Activated naive CD4-positive, alpha-beta T cell treated with anti-CD3 and anti-CD28 coated beads, Interleukin-2, amount 10 ng/mL, durations not matched to agents 7 days and 5 days (primary cell): ENCODE measurements around the gene CD109.
"Not testable (repeated sequence)": the region's sequence is repeated elsewhere in the genome, so short reads cannot be mapped to it uniquely, and the experiment has no call there.

Source experiments
- CTCF ChIA-PET: fragments of 350-600 bp; sonication (Branson Sonifier 250); formaldehyde crosslinking; loops from one replicate; lab custom pipeline; 2021; ENCODE audit warnings: antibody characterized with exemption; lab: Charles Lee
- DNase-seq: peaks from one replicate; pipeline ENCODE4 v3.0.0-alpha.2; 2020
- H3K27ac Mint-ChIP-seq: one replicate; pipeline ENCODE4 v1.8.0; 2021; ENCODE audit warnings: mild to moderate bottlenecking, moderate library complexity, mixed read lengths
- H3K27me3 Mint-ChIP-seq: one replicate; pipeline ENCODE4 v1.8.0; 2021; ENCODE audit warnings: mild to moderate bottlenecking, mixed read lengths
- H3K36me3 Mint-ChIP-seq: one replicate; pipeline ENCODE4 v1.8.0; 2021; ENCODE audit warnings: mixed read lengths
- H3K4me1 Mint-ChIP-seq: one replicate; pipeline ENCODE4 v1.8.0; 2021; ENCODE audit warnings: mixed read lengths
- H3K4me3 Mint-ChIP-seq: one replicate; pipeline ENCODE4 v1.8.0; 2021; ENCODE audit warnings: mild to moderate bottlenecking, moderate library complexity, mixed read lengths
- H3K9me3 Mint-ChIP-seq: one replicate; pipeline ENCODE4 v1.8.0; 2021; ENCODE audit warnings: mixed read lengths

CD109 gene

DNA sequence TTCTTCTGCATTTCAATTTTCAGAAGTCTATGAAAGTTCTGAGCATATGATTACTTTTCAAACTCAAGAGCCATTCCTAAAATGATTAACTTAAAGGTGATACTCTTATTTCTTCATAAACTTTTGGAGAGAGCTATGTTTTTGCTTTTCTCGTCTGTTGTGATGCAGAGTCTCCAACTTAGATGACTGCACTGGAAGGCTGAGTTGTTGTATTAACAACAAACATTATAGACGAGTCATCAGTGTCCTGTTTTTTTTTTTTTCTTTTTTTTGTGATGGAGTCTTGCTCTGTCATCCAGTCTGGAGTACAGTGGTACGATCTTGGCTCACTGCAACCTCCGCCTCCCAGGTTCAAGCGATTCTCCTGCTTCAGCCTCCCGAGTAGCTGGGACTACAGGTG, 101.9 kb downstream of the CD109 start:
- CTCF ChIA-PET: interaction anchor here (1.1 to 1.7 kb wide), 2 partner anchors 9 to 49 kb away, joined by 4 to 6 read pairs; no protein-coding TSS in a partner anchor
- H3K27ac Mint-ChIP-seq: no peak overlapping the region
- H3K4me3 Mint-ChIP-seq: no peak overlapping the region
- H3K4me1 Mint-ChIP-seq: no peaks in the 10 kb centered on the region
- DNase-seq: no peak
- peaks cover 4% of the 10 kb centered on the region for H3K36me3 Mint-ChIP-seq
- no peaks in the 10 kb centered on the region for H3K27me3 Mint-ChIP-seq
- H3K9me3 Mint-ChIP-seq: no peaks in the 10 kb centered on the region

DNA sequence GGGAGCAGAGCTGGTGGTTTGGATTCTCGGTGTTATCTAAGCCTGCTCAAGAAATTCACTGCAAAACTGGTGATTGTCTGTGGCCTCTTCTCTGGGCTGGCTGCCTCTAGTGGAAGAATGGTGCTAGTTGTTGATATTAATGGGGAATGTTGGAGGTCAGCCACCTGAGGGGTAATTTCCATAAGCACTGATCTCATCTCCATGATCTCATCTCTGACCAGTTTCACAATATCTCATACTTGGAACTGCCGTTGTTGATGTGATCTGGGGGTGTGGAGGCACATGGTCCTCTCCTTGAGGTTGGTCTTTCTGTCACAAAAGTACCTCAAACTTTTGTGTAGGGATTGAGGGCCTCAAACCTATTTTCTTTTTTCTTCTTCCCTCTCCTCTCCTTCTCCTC, 102.6 kb downstream of the CD109 start:
- Mint-ChIP-seq H3K27me3 (no peaks in the 10 kb centered on the region), H3K9me3 (no peaks in the 10 kb centered on the region), H3K4me1 (no peaks in the 10 kb centered on the region), H3K36me3 (peaks cover 4% of the 10 kb centered on the region), H3K4me3 (no peak overlapping the region), H3K27ac (no peak overlapping the region)
- CTCF ChIA-PET: no interaction called here
- no peak for DNase-seq

- CTCF ChIA-PET: interaction anchor here (0.6 kb wide), 1 partner anchor 12 kb away, joined by 4 read pairs; no protein-coding TSS in a partner anchor
- no peak overlapping the region for H3K4me3 Mint-ChIP-seq
- H3K27me3 Mint-ChIP-seq: no peaks in the 10 kb centered on the region
- no peaks in the 10 kb centered on the region for H3K9me3 Mint-ChIP-seq
- no peak overlapping the region for H3K27ac Mint-ChIP-seq
- no peaks in the 10 kb centered on the region for H3K4me1 Mint-ChIP-seq
- DNase-seq: no peak
- peaks cover 4% of the 10 kb centered on the region for H3K36me3 Mint-ChIP-seq
Observed at GRCh38 chr6:73800997-73801396, 105.0 kb downstream of the CD109 start.

DNA sequence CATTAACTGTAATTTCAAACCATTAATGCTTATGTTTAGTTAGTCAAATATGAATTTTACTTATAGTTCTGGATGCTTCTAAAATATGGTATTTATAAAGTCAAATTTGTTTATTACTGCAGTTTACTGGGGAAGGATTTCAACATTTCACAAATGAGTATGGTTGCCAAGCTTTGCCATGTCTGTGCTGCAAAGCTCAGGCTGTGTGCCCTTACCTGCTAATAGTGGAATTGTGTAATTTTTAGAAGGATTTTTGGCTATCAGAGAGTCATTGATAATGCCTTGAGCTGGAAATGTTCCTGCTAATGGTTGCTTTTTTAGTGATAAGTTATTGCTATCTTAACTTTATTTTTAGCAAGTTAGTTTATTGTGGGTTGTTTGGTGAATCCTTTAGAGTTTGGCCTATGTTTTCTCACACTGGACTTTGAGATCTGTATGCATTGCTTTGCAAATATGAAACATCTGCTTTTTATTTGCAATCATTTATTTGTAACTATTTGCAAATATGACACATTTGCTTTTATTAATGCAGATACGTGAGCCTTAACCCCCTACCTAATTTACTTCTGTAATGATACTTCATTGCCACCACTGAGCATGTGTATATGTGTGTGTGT, 105.8 kb downstream of the CD109 start:
- Mint-ChIP-seq H3K27ac (no peak overlapping the region), H3K9me3 (no peaks in the 10 kb centered on the region), H3K36me3 (peaks cover 6% of the 10 kb centered on the region), H3K27me3 (no peaks in the 10 kb centered on the region), H3K4me3 (no peak overlapping the region), H3K4me1 (no peaks in the 10 kb centered on the region)
- CTCF ChIA-PET: no interaction called here
- DNase-seq: no peak

- no peaks in the 10 kb centered on the region for H3K9me3 Mint-ChIP-seq
Observed at GRCh38 chr6:73802366-73802765, 106.4 kb downstream of the CD109 start.

DNA sequence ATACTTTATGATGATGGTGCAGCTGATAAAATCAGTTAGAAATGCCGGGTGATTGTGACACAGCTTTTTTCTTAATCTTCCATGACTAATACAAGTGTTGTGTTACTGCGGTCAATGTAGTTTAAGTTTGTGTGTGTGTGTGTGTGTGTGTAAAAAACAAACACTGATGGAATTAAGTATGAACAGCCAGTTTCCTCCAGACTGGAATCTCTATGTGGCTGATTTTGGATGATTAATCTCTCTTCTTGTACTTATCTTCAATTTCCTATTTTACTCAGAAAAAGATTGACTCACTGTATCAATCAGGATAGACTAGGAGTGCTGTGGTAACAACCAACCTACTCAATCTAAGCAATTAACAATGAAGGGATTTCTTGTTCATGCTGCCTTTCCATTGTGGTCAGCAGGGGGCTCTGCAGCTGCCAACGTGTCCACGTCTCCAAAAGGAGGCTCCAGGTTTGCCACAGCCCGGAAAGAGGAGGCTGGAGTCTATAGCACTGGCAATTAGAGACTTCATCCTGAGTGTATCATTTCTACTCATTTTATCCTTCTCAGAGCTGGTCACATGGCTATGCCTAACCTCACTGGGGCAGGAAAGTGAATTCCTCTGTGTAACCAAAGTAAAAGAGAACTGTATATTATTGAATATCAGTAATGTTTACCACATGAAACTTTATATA, 107.7 kb downstream of the CD109 start:
- DNase-seq: no peak
- Mint-ChIP-seq H3K27ac (no peak overlapping the region), H3K9me3 (no peaks in the 10 kb centered on the region), H3K36me3 (peaks cover 3% of the 10 kb centered on the region), H3K4me1 (no peaks in the 10 kb centered on the region), H3K4me3 (no peak overlapping the region), H3K27me3 (no peaks in the 10 kb centered on the region)
- CTCF ChIA-PET: interaction anchor here (1.0 kb wide), 1 partner anchor 76 kb away, joined by 3 read pairs; no protein-coding TSS in a partner anchor

More at GRCh38 chr6:73802366-73802765, 106.4 kb downstream of the CD109 start:
- H3K27ac Mint-ChIP-seq: no peak overlapping the region
- H3K36me3 Mint-ChIP-seq: peaks cover 6% of the 10 kb centered on the region
- CTCF ChIA-PET: no interaction called here
- no peak overlapping the region for H3K4me3 Mint-ChIP-seq
- no peaks in the 10 kb centered on the region for H3K4me1 Mint-ChIP-seq
- DNase-seq: no peak
- H3K27me3 Mint-ChIP-seq: no peaks in the 10 kb centered on the region

DNA sequence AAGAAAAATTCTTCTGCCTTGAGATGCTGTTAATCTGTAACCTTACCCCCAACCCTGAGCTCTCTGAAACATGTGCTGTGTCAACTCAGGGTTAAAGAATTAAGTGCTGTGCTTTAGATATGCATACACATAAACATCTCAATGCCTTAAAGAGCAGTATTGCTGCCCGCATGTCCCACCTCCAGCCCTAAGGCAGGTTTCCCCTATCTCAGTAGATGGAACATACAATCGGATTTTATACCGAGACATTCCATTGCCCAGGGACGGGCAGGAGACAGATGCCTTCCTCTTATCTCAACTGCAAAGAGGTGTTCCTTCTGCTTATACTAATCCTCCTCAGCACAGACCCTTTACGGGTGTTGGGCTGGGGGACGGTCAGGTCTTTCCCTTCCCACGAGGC, 109.2 kb downstream of the CD109 start:
- not testable (repeated sequence) for H3K27me3 Mint-ChIP-seq, H3K36me3 Mint-ChIP-seq, H3K9me3 Mint-ChIP-seq, H3K4me1 Mint-ChIP-seq, H3K4me3 Mint-ChIP-seq, DNase-seq, H3K27ac Mint-ChIP-seq
- CTCF ChIA-PET: interaction anchor here (0.5 kb wide), 1 partner anchor 314 kb away, joined by 5 read pairs; no protein-coding TSS in a partner anchor

GRCh38 chr6:73805982-73806381, 110.0 kb downstream of the CD109 start:
- H3K4me3 Mint-ChIP-seq, H3K9me3 Mint-ChIP-seq, CTCF ChIA-PET, H3K36me3 Mint-ChIP-seq, DNase-seq, H3K27ac Mint-ChIP-seq, H3K4me1 Mint-ChIP-seq, H3K27me3 Mint-ChIP-seq: not testable (repeated sequence)

DNA sequence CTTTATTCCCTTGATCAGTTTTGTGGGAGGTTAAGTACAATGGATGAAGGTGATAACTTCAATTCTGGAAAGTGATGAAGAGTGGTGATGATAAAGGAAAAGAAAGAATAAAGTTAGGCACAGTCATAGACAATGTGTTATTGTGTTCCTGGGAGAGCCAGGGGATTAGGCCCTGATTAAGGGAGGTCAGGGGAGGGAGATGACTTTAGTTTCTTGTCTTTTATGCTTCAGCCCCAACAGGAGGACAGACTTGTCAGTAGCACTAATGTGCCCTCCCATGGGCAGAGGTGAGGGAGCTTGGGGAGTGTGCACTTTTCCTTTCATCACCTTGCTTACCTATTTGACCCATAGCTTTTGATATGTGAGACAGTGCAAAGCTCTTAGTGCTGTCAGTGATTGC, 115.7 kb downstream of the CD109 start:
- H3K4me1 Mint-ChIP-seq: no peaks in the 10 kb centered on the region
- H3K9me3 Mint-ChIP-seq: no peaks in the 10 kb centered on the region
- CTCF ChIA-PET: interaction anchor here (0.6 kb wide), 1 partner anchor 158 kb away, joined by 4 read pairs; no protein-coding TSS in a partner anchor
- no peaks in the 10 kb centered on the region for H3K27me3 Mint-ChIP-seq
- H3K27ac Mint-ChIP-seq: no peak overlapping the region
- H3K4me3 Mint-ChIP-seq: no peak overlapping the region
- peaks cover 10% of the 10 kb centered on the region for H3K36me3 Mint-ChIP-seq
- no peak for DNase-seq

DNA sequence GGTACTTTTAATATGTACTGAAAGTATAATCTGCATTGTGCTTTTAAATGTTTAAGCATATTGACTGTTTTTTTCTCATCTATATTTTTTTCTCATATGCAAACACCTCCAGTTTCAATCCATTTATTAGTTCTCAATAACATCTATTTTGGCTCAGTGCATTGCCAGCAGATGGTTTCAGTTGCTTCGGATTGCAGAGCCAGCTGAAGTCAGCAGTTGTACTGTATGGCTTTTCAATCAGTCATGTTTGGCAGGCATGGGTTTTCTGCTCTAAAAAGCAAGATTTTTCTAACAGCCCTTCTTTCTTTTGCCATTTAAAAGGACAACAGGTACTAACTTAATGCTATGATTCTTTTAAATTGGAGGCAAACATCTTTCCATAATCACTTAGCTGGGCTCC, 121.2 kb downstream of the CD109 start:
- Mint-ChIP-seq H3K4me3 (no peak overlapping the region), H3K27ac (no peak overlapping the region), H3K36me3 (peaks cover 23% of the 10 kb centered on the region), H3K9me3 (peaks cover 3% of the 10 kb centered on the region), H3K4me1 (no peaks in the 10 kb centered on the region), H3K27me3 (no peaks in the 10 kb centered on the region)
- CTCF ChIA-PET: no interaction called here
- DNase-seq: no peak

DNA sequence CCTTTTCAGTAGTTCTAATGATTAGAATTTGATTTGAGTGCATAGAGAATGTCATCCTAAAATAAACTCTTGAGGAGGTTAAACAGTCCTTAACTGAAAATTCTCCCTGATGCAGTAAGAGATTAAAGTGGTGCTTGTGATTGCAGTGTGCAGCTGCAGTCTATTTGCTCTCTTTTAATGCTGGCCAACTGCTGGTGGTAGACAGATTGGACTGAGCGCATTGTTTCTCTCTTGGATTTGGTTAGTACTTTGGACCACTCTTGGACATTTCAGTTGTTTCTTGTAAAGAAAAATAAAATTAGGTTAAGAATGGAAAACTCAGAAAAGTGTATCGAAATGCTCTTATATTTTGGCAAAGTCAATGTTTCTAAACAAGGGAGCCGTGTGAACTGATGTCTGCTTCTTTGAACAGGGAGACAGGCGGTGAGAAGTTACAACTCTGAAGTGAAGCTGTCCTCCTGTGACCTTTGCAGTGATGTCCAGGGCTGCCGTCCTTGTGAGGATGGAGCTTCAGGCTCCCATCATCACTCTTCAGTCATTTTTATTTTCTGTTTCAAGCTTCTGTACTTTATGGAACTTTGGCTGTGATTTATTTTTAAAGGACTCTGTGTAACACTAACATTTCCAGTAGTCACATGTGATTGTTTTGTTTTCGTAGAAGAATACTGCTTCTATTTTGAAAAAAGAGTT, 127.2 kb downstream of the CD109 start:
- H3K9me3 Mint-ChIP-seq: peaks cover 3% of the 10 kb centered on the region
- no peaks in the 10 kb centered on the region for H3K27me3 Mint-ChIP-seq
- no peak for DNase-seq
- no peaks in the 10 kb centered on the region for H3K4me1 Mint-ChIP-seq
- H3K36me3 Mint-ChIP-seq: peaks cover 17% of the 10 kb centered on the region
- no peak overlapping the region for H3K27ac Mint-ChIP-seq
- no peak overlapping the region for H3K4me3 Mint-ChIP-seq
- CTCF ChIA-PET: no interaction called here

- H3K4me3 Mint-ChIP-seq: no peak overlapping the region
- no peaks in the 10 kb centered on the region for H3K27me3 Mint-ChIP-seq
- no peak overlapping the region for H3K27ac Mint-ChIP-seq
- no peak for DNase-seq
- CTCF ChIA-PET: no interaction called here
- peaks cover 13% of the 10 kb centered on the region for H3K36me3 Mint-ChIP-seq
- H3K9me3 Mint-ChIP-seq: peaks cover 3% of the 10 kb centered on the region
- no peaks in the 10 kb centered on the region for H3K4me1 Mint-ChIP-seq
Observed at GRCh38 chr6:73823832-73824231, 127.8 kb downstream of the CD109 start.

DNA sequence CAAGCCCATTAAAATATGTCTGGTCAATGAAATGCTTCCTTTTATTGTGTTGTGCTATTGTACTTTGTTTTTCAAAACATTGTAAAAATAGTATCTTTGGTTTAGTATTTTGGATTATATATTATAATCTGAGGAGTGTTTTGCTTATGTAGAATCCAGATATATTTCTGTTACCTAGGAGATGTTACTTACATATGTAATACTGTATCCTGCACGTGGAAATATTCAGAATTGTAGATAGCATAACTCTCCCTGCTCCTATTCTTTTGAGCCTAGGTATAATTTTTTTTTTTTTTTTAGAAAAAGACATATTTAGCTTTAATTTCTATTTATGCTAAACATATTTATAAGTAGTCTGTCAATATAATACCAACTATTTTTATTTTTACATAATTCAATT, 130.6 kb downstream of the CD109 start:
- no peak overlapping the region for H3K4me3 Mint-ChIP-seq
- H3K4me1 Mint-ChIP-seq: no peaks in the 10 kb centered on the region
- DNase-seq: no peak
- no peak overlapping the region for H3K27ac Mint-ChIP-seq
- peaks cover 2% of the 10 kb centered on the region for H3K36me3 Mint-ChIP-seq
- no peaks in the 10 kb centered on the region for H3K9me3 Mint-ChIP-seq
- CTCF ChIA-PET: no interaction called here
- H3K27me3 Mint-ChIP-seq: no peaks in the 10 kb centered on the region

- H3K36me3 Mint-ChIP-seq: peaks cover 1% of the 10 kb centered on the region
- CTCF ChIA-PET: no interaction called here
- H3K4me3 Mint-ChIP-seq: no peak overlapping the region
- no peak for DNase-seq
- H3K4me1 Mint-ChIP-seq: no peaks in the 10 kb centered on the region
- no peaks in the 10 kb centered on the region for H3K9me3 Mint-ChIP-seq
- H3K27ac Mint-ChIP-seq: no peak overlapping the region
- no peaks in the 10 kb centered on the region for H3K27me3 Mint-ChIP-seq
Observed at GRCh38 chr6:73830119-73830518, 134.1 kb downstream of the CD109 start.
